ENCODE measurements around the gene CLDN3.
"Not testable (repeated sequence)": the region's sequence is repeated elsewhere in the genome, so short reads cannot be mapped to it uniquely, and the experiment has no call there.

CLDN3 gene

GRCh38 chr7:73789051-73789450 lies 19.0 kb upstream of the CLDN3 start:
- no peak for DNase-seq
- Histone ChIP-seq H3K27me3 (replicated peaks) (no peaks in the 10 kb centered on the region), H3K4me3 (ENCODE audit: low read depth, low read length) (no peak overlapping the region), H3K27ac (no peak overlapping the region), H3K36me3 (replicated peaks) (no peaks in the 10 kb centered on the region)
- in situ Hi-C loops (cut with HindIII; ENCODE audit: low pct_ligation_motif_present, low sequenced_read_pairs): no loop called here
- no peak for TF ChIP-seq CTCF (IDR thresholded peaks at IDR 0.05; ENCODE audit: low read depth, low read length, missing control alignments)

GRCh38 chr7:73787786-73788048 lies 17.6 kb upstream of the CLDN3 start:
- H3K27me3 ChIP-seq (replicated peaks); H3K4me3 ChIP-seq (ENCODE audit: low read depth, low read length); in situ Hi-C loops (cut with HindIII; ENCODE audit: low pct_ligation_motif_present, low sequenced_read_pairs); H3K27ac ChIP-seq; H3K36me3 ChIP-seq (replicated peaks); DNase-seq: not testable (repeated sequence)

DNA sequence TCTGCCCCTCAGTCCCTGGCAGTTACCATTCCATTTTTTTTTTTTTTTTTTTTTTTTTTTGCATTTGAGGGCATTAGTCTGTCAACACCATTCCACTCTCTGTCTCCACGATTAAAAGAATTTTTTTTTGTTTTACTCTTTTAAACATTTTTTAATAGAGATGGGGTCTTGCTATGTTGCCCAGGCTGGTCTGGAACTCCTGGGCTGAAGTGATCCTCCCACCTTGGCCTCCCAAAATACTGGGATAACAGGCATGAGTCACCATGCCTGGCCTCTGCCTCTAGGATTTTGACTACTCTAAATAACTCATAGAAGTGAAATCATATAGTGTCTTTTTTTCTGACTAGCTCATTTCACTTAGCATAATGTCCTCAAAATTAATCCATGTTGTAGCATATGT lies 16.5 kb upstream of the CLDN3 start:
- DNase-seq: no peak
- in situ Hi-C loops (cut with HindIII; ENCODE audit: low pct_ligation_motif_present, low sequenced_read_pairs): no loop called here
- H3K4me3 ChIP-seq (ENCODE audit: low read depth, low read length): no peak overlapping the region
- no peak for TF ChIP-seq CTCF (IDR thresholded peaks at IDR 0.05; ENCODE audit: low read depth, low read length, missing control alignments)
- no peak overlapping the region for H3K27ac ChIP-seq
- H3K27me3 ChIP-seq (replicated peaks): no peaks in the 10 kb centered on the region
- H3K36me3 ChIP-seq (replicated peaks): no peaks in the 10 kb centered on the region

- in situ Hi-C loops (cut with HindIII; ENCODE audit: low pct_ligation_motif_present, low sequenced_read_pairs): no loop called here
- no peak for DNase-seq
- Histone ChIP-seq H3K27ac (no peak overlapping the region), H3K4me3 (ENCODE audit: low read depth, low read length) (no peak overlapping the region), H3K27me3 (replicated peaks) (no peaks in the 10 kb centered on the region), H3K36me3 (replicated peaks) (no peaks in the 10 kb centered on the region)
- TF ChIP-seq CTCF (IDR thresholded peaks at IDR 0.05; ENCODE audit: low read depth, low read length, missing control alignments): no peak
Measured at GRCh38 chr7:73779517-73779916, 9.4 kb upstream of the CLDN3 start.

DNA sequence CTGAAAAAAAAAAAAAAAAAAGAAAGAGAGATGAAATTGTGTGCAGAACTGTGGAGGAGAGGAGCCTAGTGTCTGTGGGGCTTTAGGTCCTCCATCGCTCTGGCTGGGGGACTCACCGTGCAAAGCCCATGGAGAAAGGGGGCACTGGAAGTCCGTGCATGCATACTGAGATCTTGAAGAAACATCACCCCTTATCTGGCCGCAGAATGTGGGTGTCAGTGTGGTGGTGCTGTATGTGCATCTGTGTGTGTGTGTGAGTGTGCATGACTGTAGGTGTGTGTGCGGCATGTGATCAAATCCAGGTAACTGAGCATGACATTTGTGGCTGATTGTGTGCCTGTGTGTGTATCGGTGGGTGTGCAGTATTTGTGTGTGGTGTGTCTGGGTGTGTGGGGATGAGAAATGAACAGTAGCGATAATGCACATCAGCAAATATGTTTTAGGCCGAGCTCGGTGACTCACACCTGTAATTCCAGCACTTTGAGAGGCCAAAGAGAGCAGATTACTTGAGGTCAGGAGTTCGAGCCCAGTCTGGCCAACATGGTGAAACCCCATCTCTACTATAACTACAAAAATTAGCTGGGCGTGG lies 8.8 kb upstream of the CLDN3 start:
- H3K27ac ChIP-seq: no peak overlapping the region
- in situ Hi-C loops (cut with HindIII; ENCODE audit: low pct_ligation_motif_present, low sequenced_read_pairs): no loop called here
- no peaks in the 10 kb centered on the region for H3K36me3 ChIP-seq (replicated peaks)
- no peaks in the 10 kb centered on the region for H3K27me3 ChIP-seq (replicated peaks)
- no peak for DNase-seq
- TF ChIP-seq CTCF (IDR thresholded peaks at IDR 0.05; ENCODE audit: low read depth, low read length, missing control alignments): no peak
- H3K4me3 ChIP-seq (ENCODE audit: low read depth, low read length): no peak overlapping the region

- TF ChIP-seq CTCF (IDR thresholded peaks at IDR 0.05; ENCODE audit: low read depth, low read length, missing control alignments): no peak
- no peaks in the 10 kb centered on the region for H3K36me3 ChIP-seq (replicated peaks)
- no peak overlapping the region for H3K27ac ChIP-seq
- DNase-seq: no peak
- in situ Hi-C loops (cut with HindIII; ENCODE audit: low pct_ligation_motif_present, low sequenced_read_pairs): no loop called here
- peaks cover 15% of the 10 kb centered on the region for H3K27me3 ChIP-seq (replicated peaks)
- H3K4me3 ChIP-seq (ENCODE audit: low read depth, low read length): no peak overlapping the region
Measured at GRCh38 chr7:73774923-73775322, 4.9 kb upstream of the CLDN3 start.

All from brain microvascular endothelial cell (primary cell).